NCI-H2227 (cell line): ENCODE measurements around the gene OR6X1.
"Not testable (repeated sequence)": the region's sequence is repeated elsewhere in the genome, so short reads cannot be mapped to it uniquely, and the experiment has no call there.

Source experiments
- DNase-seq: peaks from one replicate; lab custom pipeline; 2025; ENCODE audit not compliant: unreplicated experiment; lab: John Stamatoyannopoulos, UW

Gene OR6X1

GRCh38 chr11:123755344-123755743 is 1.0 kb upstream of the OR6X1 start:
- DNase-seq: no peak

GRCh38 chr11:123753110-123753509 is 1.2 kb downstream of the OR6X1 start:
- no peak for DNase-seq

GRCh38 chr11:123751781-123752180 is 2.5 kb downstream of the OR6X1 start:
- DNase-seq: no peak

GRCh38 chr11:123748349-123748748 is 6.0 kb downstream of the OR6X1 start:
- DNase-seq: not testable (repeated sequence)

GRCh38 chr11:123745764-123746451 is 8.4 kb downstream of the OR6X1 start:
- DNase-seq: no peak

- peak; percentile 1 for DNase-seq
Measured at GRCh38 chr11:123742724-123743120, 11.6 kb downstream of the OR6X1 start.

GRCh38 chr11:123742031-123742723 is 12.1 kb downstream of the OR6X1 start:
- no peak for DNase-seq

- DNase-seq: peak; percentile 91
Measured at GRCh38 chr11:123741159-123742030, 12.9 kb downstream of the OR6X1 start, which contains the start of gene ZNF202. Gene ZNF202, minus strand, starts transcription at chr11:123741660. Its CDS starts 10,772 bp downstream, at chr11:123730888.

GRCh38 chr11:123740787-123741158 is 13.5 kb downstream of the OR6X1 start:
- DNase-seq: no peak

- no peak for DNase-seq
Measured at GRCh38 chr11:123738374-123738773, 15.9 kb downstream of the OR6X1 start.

GRCh38 chr11:123736769-123737168 is 17.5 kb downstream of the OR6X1 start:
- no peak for DNase-seq

- no peak for DNase-seq
Measured at GRCh38 chr11:123729602-123730001, 24.7 kb downstream of the OR6X1 start.

GRCh38 chr11:123725995-123726655 is 28.2 kb downstream of the OR6X1 start:
- no peak for DNase-seq

- DNase-seq: no peak
Measured at GRCh38 chr11:123719452-123719851, 34.9 kb downstream of the OR6X1 start.

GRCh38 chr11:123718469-123718868 is 35.8 kb downstream of the OR6X1 start:
- DNase-seq: no peak

- DNase-seq: no peak
Measured at GRCh38 chr11:123718063-123718462, 36.3 kb downstream of the OR6X1 start.

GRCh38 chr11:123712627-123713026 is 41.7 kb downstream of the OR6X1 start:
- not testable (repeated sequence) for DNase-seq

- peak; percentile 79 for DNase-seq
Measured at GRCh38 chr11:123707606-123708205, 46.6 kb downstream of the OR6X1 start.

GRCh38 chr11:123707206-123707605 is 47.1 kb downstream of the OR6X1 start:
- DNase-seq: no peak

GRCh38 chr11:123704341-123704740 is 50.0 kb downstream of the OR6X1 start:
- DNase-seq: no peak
